Glomerular visceral epithelial cell (primary cell): ENCODE measurements around the gene ZDHHC11B.
A peak's percentile ranks its signal among the peaks of the same experiment; 100 is the strongest.
"Not testable (repeated sequence)": the region's sequence is repeated elsewhere in the genome, so short reads cannot be mapped to it uniquely, and the experiment has no call there.

ENCODE experiments used
- DNase-seq: peaks from one replicate; pipeline ENCODE4 v3.0.0-alpha.2; 2016; ENCODE audit errors: extremely low spot score

ZDHHC11B gene

GRCh38 chr5:784428-785177, at the start of gene ZDHHC11B:
Gene ZDHHC11B (minus strand): TSS chr5:784729. CDS start chr5:766919, 17,810 bp downstream.
- DNase-seq: peak; percentile 83

- not testable (repeated sequence) for DNase-seq
Measured at GRCh38 chr5:834013-834412, 49.5 kb upstream of the ZDHHC11B start.

GRCh38 chr5:828194-828593, 43.7 kb upstream of the ZDHHC11B start:
- DNase-seq: not testable (repeated sequence)

- not testable (repeated sequence) for DNase-seq
Measured at GRCh38 chr5:825544-825943, 41.0 kb upstream of the ZDHHC11B start.

- DNase-seq: no peak
Measured at GRCh38 chr5:821504-821903, 37.0 kb upstream of the ZDHHC11B start.

GRCh38 chr5:820245-820644, 35.7 kb upstream of the ZDHHC11B start:
- no peak for DNase-seq

GRCh38 chr5:819078-819477, 34.5 kb upstream of the ZDHHC11B start:
- DNase-seq: no peak

- DNase-seq: no peak
Measured at GRCh38 chr5:816176-816575, 31.6 kb upstream of the ZDHHC11B start.

GRCh38 chr5:815449-815848, 30.9 kb upstream of the ZDHHC11B start:
- no peak for DNase-seq

- DNase-seq: not testable (repeated sequence)
Measured at GRCh38 chr5:813575-813974, 29.0 kb upstream of the ZDHHC11B start.

- not testable (repeated sequence) for DNase-seq
Measured at GRCh38 chr5:811384-811783, 26.9 kb upstream of the ZDHHC11B start.

GRCh38 chr5:807719-808514, 23.4 kb upstream of the ZDHHC11B start:
- DNase-seq: not testable (repeated sequence)

GRCh38 chr5:801472-801871, 16.9 kb upstream of the ZDHHC11B start:
- no peak for DNase-seq

GRCh38 chr5:801055-801454, 16.5 kb upstream of the ZDHHC11B start:
- DNase-seq: not testable (repeated sequence)

- DNase-seq: not testable (repeated sequence)
Measured at GRCh38 chr5:798505-799138, 14.1 kb upstream of the ZDHHC11B start.

GRCh38 chr5:797986-798385, 13.5 kb upstream of the ZDHHC11B start:
- not testable (repeated sequence) for DNase-seq

- DNase-seq: not testable (repeated sequence)
Measured at GRCh38 chr5:795873-796272, 11.3 kb upstream of the ZDHHC11B start.

- not testable (repeated sequence) for DNase-seq
Measured at GRCh38 chr5:794948-795347, 10.4 kb upstream of the ZDHHC11B start.

GRCh38 chr5:788703-789102, 4.2 kb upstream of the ZDHHC11B start:
- not testable (repeated sequence) for DNase-seq

- not testable (repeated sequence) for DNase-seq
Measured at GRCh38 chr5:787857-788233, 3.3 kb upstream of the ZDHHC11B start.

- DNase-seq: not testable (repeated sequence)
Measured at GRCh38 chr5:787224-787856, 2.8 kb upstream of the ZDHHC11B start.

GRCh38 chr5:785181-785705, 714 bp upstream of the ZDHHC11B start:
- DNase-seq: not testable (repeated sequence)
